ENCODE results near the gene XRCC4.

Gene XRCC4

GRCh38 chr5:83378624-83379289 lies 301.4 kb downstream of the XRCC4 start:
- no peaks in the 10 kb centered on the region for H3K9me3 ChIP-seq (ENCODE audit: control insufficient read depth, insufficient read depth, low read depth, low read length)
- H3K4me1 ChIP-seq (ENCODE audit: control insufficient read depth, insufficient read depth, low read length), result no peaks in the 10 kb centered on the region
- ChIA-PET POLR2A (no interaction called here), CTCF (interaction anchor here (0.7 kb wide), 1 partner anchor 214 kb away, joined by 3 read pairs; no protein-coding TSS in a partner anchor)
- no peak overlapping the region for H3K4me3 ChIP-seq (ENCODE audit: low read depth, low read length)
- H3K27ac ChIP-seq (ENCODE audit: extremely low read depth, low read depth, low read length), result no peak overlapping the region
- no peaks in the 10 kb centered on the region for H3K36me3 ChIP-seq (ENCODE audit: control insufficient read depth in 2 of 2, insufficient read depth in 1 of 2, low read length in 2 of 2)
- no peak for TF ChIP-seq GLI2 (tag by site-specific recombination; IDR thresholded peaks at IDR 0.05; ENCODE audit: borderline replicate concordance, low read depth)

- H3K4me3 ChIP-seq (ENCODE audit: low read depth, low read length), result no peak overlapping the region
- CTCF ChIA-PET, result interaction anchor here (0.6 kb wide), 1 partner anchor 88 kb away, joined by 3 read pairs; no protein-coding TSS in a partner anchor
- no peak overlapping the region for H3K27ac ChIP-seq (ENCODE audit: extremely low read depth, low read depth, low read length)
- H3K36me3 ChIP-seq (ENCODE audit: control insufficient read depth in 2 of 2, insufficient read depth in 1 of 2, low read length in 2 of 2), result no peaks in the 10 kb centered on the region
- H3K9me3 ChIP-seq (ENCODE audit: control insufficient read depth, insufficient read depth, low read depth, low read length), result no peaks in the 10 kb centered on the region
- TF ChIP-seq SCRT2 (tag by site-specific recombination; IDR thresholded peaks at IDR 0.05) (peak; percentile 66), ZNF596 (tag by site-specific recombination; IDR thresholded peaks at IDR 0.05) (no peak)
- POLR2A ChIA-PET, result no interaction called here
- peaks cover 17% of the 10 kb centered on the region for H3K4me1 ChIP-seq (ENCODE audit: control insufficient read depth, insufficient read depth, low read length)
Observed at GRCh38 chr5:83385812-83386211, 308.5 kb downstream of the XRCC4 start.

GRCh38 chr5:83387041-83387440 lies 309.7 kb downstream of the XRCC4 start:
- TF ChIP-seq FEZF1 (tag by site-specific recombination; IDR thresholded peaks at IDR 0.05), result 0 out of 2 replicates have a peak, but pooled peaks have one; percentile 21
- TF ChIP-seq ZNF174 (tag by site-specific recombination; IDR thresholded peaks at IDR 0.05), result no peak
- no peak for TF ChIP-seq RBAK (tag by site-specific recombination; IDR thresholded peaks at IDR 0.05)
- TF ChIP-seq OSR2 (tag by site-specific recombination; IDR thresholded peaks at IDR 0.05), result no peak
- 0 out of 2 replicates have a peak, but pooled peaks have one; percentile 11 for TF ChIP-seq SCRT2 (tag by site-specific recombination; IDR thresholded peaks at IDR 0.05)
- 0 out of 2 replicates have a peak, but pooled peaks have one; percentile 18 for TF ChIP-seq ATF2 (tag by site-specific recombination; IDR thresholded peaks at IDR 0.05; ENCODE audit: low read depth)
- TF ChIP-seq ZNF558 (tag by site-specific recombination; IDR thresholded peaks at IDR 0.05), result 0 out of 2 replicates have a peak, but pooled peaks have one; percentile 35
- no peak for TF ChIP-seq ZNF350 (tag by site-specific recombination; IDR thresholded peaks at IDR 0.05)
- POLR2A ChIA-PET, result no interaction called here
- no peaks in the 10 kb centered on the region for H3K36me3 ChIP-seq (ENCODE audit: control insufficient read depth in 2 of 2, insufficient read depth in 1 of 2, low read length in 2 of 2)
- H3K27ac ChIP-seq (ENCODE audit: extremely low read depth, low read depth, low read length), result no peak overlapping the region
- no peak overlapping the region for H3K4me3 ChIP-seq (ENCODE audit: low read depth, low read length)
- CTCF ChIA-PET, result interaction anchor here (0.6 kb wide), 1 partner anchor 991 kb away, joined by 8 read pairs; no protein-coding TSS in a partner anchor
- peaks cover 17% of the 10 kb centered on the region for H3K4me1 ChIP-seq (ENCODE audit: control insufficient read depth, insufficient read depth, low read length)
- H3K9me3 ChIP-seq (ENCODE audit: control insufficient read depth, insufficient read depth, low read depth, low read length), result no peaks in the 10 kb centered on the region

DNA sequence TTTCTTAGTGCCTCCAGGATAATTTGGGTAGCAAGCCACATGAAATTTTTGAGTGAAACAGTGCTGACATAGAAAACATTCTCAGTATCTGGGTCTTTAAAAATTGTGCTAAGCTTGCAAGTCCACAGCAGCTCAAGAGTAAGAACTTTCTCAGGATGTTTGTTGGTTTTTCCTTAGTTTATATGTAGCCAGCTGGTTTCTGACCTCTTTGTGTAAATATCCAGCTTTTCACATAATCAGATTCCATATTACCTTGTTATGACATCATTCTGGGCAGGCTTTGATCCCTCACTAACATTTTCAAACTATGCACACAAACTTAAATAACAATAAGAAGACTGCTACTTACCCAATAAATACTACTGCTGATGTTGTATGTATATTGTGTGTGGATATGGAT lies 311.3 kb downstream of the XRCC4 start:
- H3K36me3 ChIP-seq (ENCODE audit: control insufficient read depth in 2 of 2, insufficient read depth in 1 of 2, low read length in 2 of 2), result no peaks in the 10 kb centered on the region
- TF ChIP-seq, protein P1, sequence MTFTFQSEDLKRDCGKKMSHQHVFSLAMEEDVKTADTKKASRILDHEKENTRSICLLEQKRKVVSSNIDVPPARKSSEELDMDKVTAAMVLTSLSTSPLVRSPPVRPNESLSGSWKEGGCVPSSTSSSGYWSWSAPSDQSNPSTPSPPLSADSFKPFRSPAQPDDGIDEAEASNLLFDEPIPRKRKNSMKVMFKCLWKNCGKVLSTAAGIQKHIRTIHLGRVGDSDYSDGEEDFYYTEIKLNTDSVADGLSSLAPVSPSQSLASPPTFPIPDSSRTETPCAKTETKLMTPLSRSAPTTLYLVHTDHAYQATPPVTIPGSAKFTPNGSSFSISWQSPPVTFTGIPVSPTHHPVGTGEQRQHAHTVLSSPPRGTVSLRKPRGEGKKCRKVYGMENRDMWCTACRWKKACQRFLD (tag by site-specific recombination; IDR thresholded peaks at IDR 0.05), result no peak
- TF ChIP-seq TCF7L2 (IDR thresholded peaks at IDR 0.05; ENCODE audit: borderline replicate concordance, low read depth, low read length) (peak; percentile 73), ZNF423 (tag by site-specific recombination; IDR thresholded peaks at IDR 0.05) (no peak), ATF2 (tag by site-specific recombination; IDR thresholded peaks at IDR 0.05; ENCODE audit: low read depth) (peak; percentile 57; the same call in 1 of the 2 replicates), BCL6B (tag by site-specific recombination; IDR thresholded peaks at IDR 0.05) (0 out of 2 replicates have a peak, but pooled peaks have one; percentile 30), ZNF629 (tag by site-specific recombination; IDR thresholded peaks at IDR 0.05) (0 out of 2 replicates have a peak, but pooled peaks have one; percentile 16)
- TF ChIP-seq, protein P2, sequence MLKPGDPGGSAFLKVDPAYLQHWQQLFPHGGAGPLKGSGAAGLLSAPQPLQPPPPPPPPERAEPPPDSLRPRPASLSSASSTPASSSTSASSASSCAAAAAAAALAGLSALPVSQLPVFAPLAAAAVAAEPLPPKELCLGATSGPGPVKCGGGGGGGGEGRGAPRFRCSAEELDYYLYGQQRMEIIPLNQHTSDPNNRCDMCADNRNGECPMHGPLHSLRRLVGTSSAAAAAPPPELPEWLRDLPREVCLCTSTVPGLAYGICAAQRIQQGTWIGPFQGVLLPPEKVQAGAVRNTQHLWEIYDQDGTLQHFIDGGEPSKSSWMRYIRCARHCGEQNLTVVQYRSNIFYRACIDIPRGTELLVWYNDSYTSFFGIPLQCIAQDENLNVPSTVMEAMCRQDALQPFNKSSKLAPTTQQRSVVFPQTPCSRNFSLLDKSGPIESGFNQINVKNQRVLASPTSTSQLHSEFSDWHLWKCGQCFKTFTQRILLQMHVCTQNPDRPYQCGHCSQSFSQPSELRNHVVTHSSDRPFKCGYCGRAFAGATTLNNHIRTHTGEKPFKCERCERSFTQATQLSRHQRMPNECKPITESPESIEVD (tag by site-specific recombination; IDR thresholded peaks at IDR 0.05), result peak; percentile 49
- H3K9me3 ChIP-seq (ENCODE audit: control insufficient read depth, insufficient read depth, low read depth, low read length), result no peaks in the 10 kb centered on the region
- H3K4me1 ChIP-seq (ENCODE audit: control insufficient read depth, insufficient read depth, low read length), result peaks cover 17% of the 10 kb centered on the region
- ChIA-PET POLR2A (no interaction called here), CTCF (no interaction called here)
- no peak overlapping the region for H3K27ac ChIP-seq (ENCODE audit: extremely low read depth, low read depth, low read length)
- H3K4me3 ChIP-seq (ENCODE audit: low read depth, low read length), result no peak overlapping the region
